Ecto neural progenitor cell (in vitro differentiated cells): ENCODE results near the gene UTS2.

Source experiments
- DNase-seq: peaks from one replicate; pipeline ENCODE4 v3.0.0-alpha.2; 2018; ENCODE audit warnings: low spot score

Gene UTS2

DNA sequence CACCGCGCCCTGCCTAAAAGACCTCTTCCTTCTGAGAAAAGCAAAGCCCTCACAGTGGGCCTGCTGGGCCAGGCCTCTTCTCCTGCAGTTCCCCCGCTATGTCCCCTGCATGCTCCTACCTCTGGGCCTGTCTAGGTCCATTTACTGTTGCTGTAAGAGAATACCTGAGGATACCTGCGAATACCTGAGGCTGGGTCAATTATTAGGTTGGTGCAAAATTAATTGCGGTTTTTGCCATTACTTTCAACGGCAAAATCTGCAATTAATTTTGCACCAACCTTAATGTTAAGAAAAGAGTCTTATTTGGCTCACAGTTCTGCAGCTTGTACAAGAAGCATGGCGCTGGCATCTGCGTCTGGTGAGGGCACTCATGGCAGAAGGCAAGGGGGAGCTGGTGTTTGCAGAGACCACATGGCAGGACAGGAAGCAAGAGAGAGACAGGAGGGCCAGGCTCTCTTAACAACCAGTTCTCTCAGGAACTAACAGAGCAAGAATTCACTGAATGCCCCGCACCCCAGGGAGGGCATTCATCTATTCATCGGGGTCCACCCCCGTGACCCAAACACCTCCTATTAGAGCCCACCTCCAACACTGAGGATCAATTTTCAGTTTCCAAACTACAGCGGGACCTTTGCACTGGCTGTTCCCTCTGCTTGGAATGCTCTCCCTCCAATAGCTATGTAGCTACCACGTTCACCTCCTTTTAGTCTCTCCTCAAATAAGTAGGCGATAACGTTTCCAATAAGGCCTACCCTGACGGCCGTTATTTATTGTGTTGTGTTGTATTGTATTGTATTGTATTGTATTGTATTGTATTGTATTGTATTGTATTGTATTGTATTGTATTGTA is 9.6 kb upstream of the UTS2 start:
- DNase-seq, result no peak

DNA sequence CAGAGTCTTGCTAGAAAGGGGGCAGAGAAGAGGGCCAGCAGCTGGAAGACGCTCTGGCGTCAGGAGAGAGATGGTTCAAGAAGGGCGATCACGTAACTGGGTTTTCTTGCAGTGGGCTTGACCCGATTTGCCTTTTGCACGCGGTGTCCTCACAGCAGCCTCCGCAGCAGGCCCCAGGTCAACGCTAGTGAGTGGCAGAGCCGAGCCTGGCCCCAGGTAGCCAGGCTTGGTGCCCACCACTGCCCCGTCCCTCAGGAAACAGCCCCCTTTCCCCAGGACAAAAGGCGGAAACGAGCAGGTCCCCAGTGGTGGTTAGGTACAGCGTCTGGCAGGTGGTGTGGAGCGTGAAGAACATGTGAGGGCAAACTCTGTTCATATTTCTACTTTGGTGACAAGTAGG is 8.6 kb upstream of the UTS2 start:
- DNase-seq, result no peak

DNA sequence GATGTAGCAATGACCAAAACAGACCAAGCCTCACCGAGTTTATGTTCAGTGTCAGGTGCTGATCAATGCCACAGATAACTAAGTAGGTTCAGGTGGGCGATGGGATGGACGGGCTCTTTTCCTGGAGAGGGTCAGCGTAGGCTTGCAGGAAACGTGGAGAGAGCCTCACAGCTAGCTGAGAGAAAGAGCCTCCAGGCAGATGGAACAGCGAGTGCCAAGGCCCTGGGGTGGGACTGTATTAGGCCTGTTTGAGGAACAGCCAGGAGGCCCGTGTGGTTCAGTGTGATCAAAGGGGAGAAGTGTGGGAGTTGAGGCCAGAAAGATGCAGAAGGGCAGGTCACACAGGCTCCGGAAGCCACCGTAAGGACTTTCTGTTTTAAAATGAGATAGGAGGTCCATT is 7.3 kb upstream of the UTS2 start:
- no peak for DNase-seq

DNA sequence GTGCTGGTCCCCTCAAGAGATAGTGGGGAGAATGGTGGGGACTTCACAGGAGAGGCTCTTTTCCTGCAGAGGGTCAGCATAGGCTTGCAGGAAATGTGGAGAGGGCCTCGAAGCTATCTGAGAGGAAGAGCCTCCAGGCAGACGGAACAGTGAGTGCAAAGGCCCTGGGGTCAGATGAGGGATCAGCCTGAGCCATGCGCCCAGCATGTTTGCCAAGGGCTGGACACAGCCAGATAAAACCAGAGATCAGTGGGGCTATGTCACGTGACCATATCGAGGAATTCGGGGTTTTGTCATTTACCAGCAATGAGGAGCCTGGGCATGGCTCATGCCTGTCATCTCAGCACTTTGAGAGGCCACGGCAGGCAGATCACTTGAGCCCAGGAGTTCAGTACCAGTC is 6.5 kb upstream of the UTS2 start:
- DNase-seq, result no peak

DNA sequence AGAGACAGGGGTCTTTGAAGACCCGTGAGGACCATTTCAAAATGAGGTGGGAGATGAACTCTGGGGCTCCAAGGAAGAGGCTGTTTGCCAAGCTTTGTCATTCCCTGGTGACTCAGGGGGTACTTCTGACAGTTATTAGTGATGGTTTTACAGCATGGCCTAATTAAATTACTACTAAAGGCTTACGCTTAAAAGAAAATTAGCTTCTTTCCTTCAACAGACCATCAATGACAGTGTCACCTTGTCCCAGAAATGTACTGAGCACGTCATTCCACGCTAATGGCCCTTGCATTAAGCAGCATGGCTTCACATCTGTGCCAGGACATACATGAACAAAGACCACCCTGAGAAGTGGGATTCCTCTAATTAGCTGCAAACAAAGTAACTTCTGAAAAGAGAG is 5.1 kb upstream of the UTS2 start:
- no peak for DNase-seq

DNA sequence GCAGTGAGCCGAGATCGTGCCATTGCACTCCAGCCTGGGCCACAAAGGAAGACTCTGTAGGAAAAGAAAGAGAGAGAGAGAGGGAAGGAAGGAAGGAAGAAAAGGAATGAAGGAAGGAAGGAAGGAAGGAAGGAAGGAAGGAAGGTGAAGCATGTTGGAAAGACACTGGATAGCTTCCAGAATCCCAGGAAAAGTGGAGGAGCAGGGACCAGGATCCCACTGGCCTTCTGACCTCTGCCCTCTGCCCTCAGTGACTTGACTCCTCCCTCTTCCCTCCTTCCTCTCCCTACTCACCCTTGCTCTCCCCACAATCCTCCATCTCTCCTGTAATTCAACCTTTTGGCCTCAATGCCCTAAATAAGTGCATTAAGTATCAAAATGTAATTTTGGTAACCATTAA is 4.1 kb upstream of the UTS2 start:
- no peak for DNase-seq

DNA sequence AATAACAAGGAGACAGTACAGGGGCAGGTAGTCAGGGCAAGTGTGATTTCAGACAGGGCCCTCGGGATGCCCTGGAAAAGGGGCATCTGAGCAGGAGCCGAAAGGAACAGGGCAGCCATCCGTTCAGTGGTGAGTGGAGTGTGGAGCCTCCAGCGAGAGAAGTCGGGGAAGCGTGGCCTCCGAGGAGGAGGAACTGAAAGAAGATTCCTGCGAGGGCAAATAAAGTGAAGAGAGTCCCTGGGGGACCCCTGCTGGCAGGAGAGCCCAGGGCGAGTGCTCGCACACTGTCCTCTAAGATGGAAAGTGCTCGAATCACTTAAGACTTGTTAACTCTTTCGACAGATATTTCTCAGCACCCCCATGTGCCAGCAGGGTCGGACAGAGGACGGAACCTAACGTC is 3.5 kb upstream of the UTS2 start:
- DNase-seq, result no peak

DNA sequence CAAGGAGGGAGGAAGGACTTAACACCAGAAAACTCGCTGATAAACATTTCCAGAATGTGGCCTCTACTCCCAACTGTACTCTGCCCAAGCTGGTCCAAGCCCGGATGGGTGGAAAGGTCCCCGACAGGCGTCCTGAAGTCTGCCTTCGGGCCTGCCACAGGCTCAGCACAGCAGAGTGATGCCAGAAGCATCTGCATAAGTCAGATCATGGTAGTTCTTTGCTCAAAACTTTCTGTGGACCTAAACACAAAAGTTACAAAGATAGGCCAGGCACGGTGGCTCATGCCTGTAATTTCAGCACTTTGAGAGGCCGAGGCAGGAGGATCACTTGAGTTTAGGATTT is 790 bp upstream of the UTS2 start:
- DNase-seq, result no peak

DNA sequence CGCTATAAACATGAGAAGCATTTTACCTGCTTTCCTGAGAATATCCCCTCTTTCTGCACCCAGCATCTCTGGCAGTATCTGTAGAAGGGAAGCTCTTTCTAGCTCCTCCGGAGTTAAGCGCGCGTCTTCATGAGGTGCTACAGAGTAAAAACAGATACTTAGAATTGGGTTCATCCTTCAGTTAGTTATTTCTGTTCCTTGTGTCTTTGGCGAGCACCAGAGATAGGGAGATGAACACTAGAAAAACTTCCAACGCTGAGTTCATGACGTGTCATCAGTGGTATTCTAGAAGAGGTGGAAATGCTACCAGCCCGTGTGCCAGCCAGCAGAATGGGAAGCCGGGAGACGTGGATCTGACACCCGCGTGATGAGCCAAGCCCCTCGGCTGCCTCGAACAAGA is 2.1 kb downstream of the UTS2 start:
- DNase-seq, result no peak

DNA sequence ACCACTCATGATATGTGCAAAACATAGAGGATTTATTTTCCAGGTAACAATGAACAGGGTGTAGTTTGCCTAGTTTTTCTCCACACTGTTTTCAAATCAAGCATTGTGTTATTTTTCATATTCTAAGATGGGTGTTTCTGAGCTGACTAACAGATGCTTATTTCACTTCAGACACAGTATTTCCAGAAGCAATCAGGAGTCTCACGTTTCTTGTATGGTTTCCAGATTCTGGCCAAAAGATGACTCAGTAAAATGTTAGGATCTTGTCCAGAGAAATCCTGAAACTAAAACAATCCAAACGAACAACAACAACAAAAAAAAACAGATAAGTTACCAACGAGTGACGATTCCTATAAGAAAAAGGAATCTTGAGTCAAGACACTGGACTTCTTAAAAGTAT is 5.3 kb downstream of the UTS2 start:
- DNase-seq, result no peak

DNA sequence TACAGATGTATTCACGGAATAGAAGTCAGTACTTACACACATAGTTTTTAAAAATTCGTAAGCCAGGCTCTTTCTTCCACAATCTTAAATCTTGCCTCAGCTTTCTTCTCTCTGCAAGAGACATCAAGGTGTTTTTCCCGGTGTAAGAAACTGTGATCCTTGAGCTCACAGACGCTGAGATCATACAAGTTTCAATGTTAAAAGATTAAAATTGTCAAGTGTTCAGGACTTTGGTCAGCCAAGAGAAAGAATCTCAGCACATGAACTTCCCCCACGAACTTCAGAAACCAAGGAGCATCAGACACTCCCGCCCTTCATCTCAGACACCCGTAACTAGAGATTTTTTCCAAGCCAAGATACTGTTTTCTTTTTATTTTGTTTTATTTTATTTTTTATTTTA is 6.2 kb downstream of the UTS2 start:
- DNase-seq, result no peak

DNA sequence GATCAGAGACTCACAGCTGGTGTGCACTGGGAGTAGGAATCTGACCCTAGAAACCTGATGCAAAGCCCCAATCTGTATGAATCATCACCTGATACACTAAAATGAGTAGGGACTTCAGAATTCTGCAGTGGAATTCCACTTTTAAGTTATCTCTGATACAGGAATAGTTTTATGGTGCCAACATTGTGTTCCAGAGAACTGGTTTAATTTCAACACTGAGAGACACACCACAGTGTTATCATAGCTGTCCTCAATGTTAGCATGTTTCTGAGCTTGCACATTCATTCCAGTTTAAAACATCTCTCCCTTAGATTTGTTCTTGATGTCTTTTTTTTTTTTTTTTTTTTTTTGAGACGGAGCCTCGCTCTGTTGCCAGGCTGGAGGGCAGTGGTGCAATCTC is 7.1 kb downstream of the UTS2 start:
- no peak for DNase-seq

DNA sequence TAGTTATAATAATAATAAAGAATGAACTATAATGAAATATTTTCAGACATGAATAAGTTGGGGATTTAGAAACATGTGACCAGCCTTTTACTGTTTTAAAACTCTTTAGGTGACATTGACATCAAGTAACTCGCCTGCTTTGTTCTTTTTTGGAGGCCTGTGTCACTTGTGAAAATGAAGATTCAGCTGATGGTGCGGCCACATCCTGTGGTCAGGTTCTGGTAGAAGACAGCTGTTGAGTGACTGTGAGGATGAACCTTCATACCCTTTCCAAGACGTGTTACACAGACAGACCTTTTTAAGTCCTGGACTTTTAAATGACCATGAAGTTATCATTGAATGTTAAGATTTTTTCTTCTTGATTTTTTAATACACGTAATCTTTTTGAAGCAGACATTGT is 10.3 kb downstream of the UTS2 start:
- no peak for DNase-seq

DNA sequence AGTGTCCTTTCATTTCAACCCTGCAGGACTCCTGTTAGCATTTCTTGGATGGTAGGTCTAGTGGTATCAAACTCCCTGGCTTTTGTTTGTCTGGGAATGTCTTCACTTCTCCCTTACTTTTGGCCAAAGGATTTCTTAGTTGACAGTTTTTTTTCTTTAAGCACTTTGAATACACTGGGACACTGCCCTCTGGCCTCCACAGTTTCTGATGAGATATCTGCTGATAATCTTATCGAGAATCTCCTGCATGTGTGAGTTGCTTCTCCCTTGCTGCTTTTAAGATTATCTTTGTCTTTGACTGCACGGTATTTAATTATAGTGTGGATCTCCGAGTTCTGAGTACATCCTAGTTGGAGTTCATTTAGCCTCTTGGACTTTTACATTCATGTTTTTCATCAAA is 13.3 kb downstream of the UTS2 start:
- DNase-seq, result no peak

DNA sequence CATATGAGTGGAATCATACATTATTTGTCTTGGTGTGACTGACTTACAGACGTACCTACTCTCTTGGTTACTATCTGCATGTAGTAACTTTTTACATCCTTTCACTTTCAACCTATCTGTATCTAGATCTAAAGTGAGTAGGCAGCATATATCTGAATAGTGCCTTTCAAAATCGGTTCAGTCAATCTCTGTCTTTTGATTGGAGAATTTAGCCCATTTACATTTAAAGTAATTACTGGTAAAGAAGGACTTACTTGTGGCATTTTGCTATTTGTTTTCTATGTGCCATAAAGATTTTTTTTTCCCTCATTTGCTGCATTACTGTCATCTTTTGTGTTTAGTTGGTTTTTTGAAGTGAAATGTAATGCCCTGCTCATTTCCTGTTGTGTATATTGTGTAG is 14.2 kb downstream of the UTS2 start:
- DNase-seq, result no peak

DNA sequence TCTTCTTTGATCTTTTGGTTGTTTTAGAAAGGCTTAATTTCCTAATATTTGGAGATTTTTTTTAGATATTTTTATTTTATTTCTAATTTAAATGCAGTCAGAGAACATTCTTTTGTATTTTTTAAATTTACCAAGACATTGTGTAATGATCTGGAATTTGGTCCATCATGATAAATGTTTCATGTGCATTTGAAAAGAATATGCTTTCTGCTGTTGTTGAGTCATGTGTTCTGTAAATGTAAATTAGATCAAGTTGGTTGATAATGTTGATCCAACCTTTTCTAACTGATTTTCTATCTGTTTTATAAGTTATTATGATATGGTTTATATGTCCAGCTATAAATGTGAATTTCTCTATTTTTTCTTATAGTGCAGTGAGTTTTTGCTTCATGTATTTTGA is 19.8 kb downstream of the UTS2 start:
- DNase-seq, result no peak

DNA sequence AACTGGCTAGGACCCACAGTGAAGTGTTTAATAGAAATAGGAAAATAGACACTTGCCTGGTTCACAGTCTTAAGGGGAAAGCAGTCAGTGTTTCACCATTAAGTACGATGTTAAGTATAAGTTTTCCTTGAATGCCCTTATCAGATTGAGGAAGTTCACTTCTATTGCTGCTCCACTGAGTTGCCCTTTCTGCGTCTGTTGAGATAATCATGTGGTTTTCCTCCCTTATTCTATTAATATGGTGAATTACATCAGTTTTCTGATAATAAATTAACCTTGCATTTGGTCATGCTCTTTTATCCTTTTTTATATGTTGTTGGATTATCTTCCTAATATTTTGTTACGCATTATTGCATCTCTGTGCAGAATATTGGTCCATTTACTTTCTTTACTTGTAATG is 21.4 kb downstream of the UTS2 start:
- DNase-seq, result no peak

DNA sequence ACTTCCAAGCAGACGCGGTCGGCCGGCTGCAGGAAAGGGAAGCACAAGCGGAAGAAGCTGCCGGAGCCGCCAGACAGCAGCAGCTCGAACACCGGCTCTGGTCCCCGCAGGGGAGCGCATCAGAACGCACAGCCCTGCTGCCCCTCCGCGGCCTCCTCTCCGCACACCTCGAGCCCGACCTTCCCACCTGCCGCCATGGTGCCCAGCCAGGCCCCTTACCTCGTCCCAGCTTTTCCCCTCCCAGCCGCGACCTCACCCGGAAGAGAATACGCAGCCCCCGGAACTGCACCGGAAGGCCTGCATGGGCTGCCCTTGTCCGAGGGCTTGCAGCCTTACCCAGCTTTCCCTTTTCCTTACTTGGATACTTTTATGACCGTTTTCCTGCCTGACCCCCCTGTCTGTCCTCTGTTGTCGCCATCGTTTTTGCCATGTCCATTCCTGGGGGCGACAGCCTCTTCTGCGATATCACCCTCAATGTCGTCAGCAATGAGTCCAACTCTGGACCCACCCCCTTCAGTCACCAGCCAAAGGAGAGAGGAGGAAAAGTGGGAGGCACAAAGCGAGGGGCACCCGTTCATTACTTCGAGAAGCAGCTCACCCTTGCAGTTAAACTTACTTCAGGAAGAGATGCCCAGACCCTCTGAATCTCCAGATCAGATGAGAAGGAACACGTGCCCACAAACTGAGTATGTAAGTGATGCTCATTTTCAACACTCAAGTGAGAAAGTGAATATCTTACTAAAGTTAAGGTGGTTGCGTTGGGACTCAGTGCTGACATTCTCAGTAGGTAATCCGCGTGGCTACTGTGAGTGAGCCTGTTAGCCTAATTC is 25.5 kb downstream of the UTS2 start:
- DNase-seq, result no peak

DNA sequence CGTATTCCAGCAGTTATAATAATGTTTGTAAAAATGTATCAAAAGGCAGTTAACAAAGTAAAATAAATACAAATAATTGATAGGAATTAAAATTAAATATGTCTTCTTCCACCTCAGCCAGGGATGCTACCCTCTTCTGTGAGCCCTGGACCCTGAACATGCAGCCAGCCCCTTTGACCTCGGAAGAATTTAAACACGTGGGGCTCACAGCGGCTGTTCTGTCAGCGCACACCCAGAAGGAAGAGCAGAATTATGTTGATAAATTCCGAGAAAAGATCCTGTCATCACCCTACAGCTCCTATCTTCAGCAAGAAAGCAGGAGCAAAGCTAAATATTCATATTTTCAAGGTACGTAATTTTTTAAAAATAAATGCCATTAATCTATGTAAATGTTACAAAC is 26.5 kb downstream of the UTS2 start:
- no peak for DNase-seq

DNA sequence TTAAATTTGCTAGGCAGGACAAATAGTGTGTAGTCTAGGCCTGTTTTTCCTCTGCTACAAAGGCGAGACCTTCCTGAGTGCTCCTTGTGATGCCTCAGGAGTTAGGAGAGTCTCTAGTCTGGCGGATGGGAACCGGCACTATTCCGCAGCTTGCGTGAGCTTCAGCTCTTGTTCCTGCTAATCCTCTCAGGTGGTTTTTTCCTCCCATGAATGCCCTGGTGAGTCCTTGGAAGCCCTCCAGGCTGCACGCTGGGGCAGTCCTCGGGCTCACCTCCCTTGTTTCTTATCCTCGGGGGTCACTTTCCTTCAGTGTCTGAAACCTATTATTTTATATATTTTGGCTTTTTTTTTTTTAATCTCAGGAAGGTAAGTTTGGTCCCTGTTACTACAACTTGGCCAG is 28.2 kb downstream of the UTS2 start:
- no peak for DNase-seq

DNA sequence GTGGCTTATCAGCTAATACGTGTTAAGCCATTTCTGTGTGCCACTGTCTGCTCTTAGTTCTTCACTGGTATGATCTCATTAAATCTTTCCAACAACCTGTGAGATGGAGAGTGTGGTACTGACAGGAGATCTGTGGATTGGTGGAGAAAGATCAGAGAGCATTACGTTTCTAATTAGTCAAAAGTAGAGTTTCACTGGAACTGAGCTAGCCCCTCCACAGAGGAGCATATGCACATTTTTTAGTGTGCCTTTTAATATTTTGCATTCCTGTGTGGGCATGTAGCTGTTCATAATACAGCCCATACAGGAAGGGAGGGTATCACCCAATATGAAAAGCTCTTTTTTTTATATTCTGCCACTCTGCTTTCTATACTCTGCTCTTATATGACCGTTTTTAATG is 31.6 kb downstream of the UTS2 start:
- no peak for DNase-seq

DNA sequence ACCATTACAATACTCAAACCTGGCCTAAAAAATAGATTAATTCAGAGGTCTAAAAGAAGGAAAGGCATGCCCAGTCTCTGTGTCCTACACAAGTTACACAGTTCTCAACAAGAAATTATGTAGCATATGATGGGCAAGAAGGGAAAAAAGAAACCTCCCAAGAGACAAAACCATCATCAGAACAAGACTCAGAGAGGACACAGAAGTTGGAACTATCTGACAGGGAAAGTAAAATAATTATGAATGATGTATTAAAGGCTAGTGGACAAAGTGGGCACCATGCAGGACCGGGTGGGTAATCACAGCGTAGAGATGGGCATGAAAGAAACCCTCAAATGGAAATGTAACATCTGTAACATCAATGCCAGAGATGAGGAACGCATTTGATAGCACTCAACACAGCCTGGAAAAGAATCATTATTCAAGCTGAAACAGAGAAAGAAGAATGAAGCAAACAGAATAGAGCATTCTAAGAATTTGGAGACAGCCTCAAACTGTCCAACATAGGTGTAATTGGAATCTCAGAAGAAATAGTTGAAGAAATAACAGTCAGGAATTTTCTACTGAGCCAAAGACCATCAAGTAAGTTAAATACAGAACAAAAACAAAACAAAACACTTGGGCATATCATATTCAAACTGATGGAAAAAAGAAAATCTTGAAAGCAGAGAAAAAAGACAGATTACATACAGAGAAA is 39.0 kb downstream of the UTS2 start:
- no peak for DNase-seq

DNA sequence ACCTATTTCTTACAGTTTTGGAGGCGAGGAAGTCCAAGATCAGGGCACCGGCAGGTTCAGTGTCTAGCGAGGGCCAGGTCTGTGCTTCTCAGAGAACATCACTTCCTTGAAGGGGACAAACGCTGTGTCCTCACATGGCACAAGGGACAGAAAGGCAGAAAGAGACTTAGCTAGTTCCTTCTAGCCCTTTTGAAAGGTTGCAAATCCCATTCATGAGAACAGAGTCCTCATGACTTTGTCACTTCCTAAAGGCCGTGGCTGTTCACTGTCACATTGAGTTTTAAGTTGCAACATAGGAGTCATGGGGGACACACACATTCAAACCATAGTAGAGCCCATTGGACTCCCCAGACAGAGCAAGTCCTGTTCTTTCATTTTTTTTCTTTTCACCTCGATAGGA is 41.4 kb downstream of the UTS2 start:
- DNase-seq, result no peak
